ENCODE data around the gene FBXO11. TPM values are rescaled to one million over a fixed set of nuclear protein-coding genes. Genes with fewer than 3 reads are reported as not detected.
A peak's percentile ranks its signal among the peaks of the same experiment; 100 is the strongest.

FBXO11 gene
- total and polyA plus RNA-seq, 8 donors, result 56.2 to 101 (median 89.2) TPM

- no peak for ATAC-seq
These were observed 131.7 kb downstream of the FBXO11 start for GRCh38 chr2:47774567-47774966.

GRCh38 chr2:47772343-47772742 lies 134.0 kb downstream of the FBXO11 start:
- Histone ChIP-seq H3K4me1 (no peaks in the 10 kb centered on the region), H3K27ac (no peak overlapping the region), H3K36me3 (no peaks in the 10 kb centered on the region), H3K4me3 (no peak overlapping the region), H3K27me3 (no peaks in the 10 kb centered on the region), H3K9me3 (no peaks in the 10 kb centered on the region)
- intact Hi-C loops (cut with DNase I), result no loop called here
- DNase-seq (no peak), ATAC-seq (no peak)
- no peak for TF ChIP-seq CTCF (IDR thresholded peaks at IDR 0.05)

More at GRCh38 chr2:47774567-47774966, 131.7 kb downstream of the FBXO11 start:
- Histone ChIP-seq H3K9me3 (no peaks in the 10 kb centered on the region), H3K27ac (no peak overlapping the region), H3K4me3 (no peak overlapping the region), H3K36me3 (no peaks in the 10 kb centered on the region), H3K4me1 (no peaks in the 10 kb centered on the region), H3K27me3 (no peaks in the 10 kb centered on the region)
- DNase-seq, result no peak
- intact Hi-C loops (cut with DNase I), result no loop called here
- TF ChIP-seq CTCF (IDR thresholded peaks at IDR 0.05), result no peak

GRCh38 chr2:47771211-47771610 lies 135.1 kb downstream of the FBXO11 start:
- Histone ChIP-seq H3K27ac (no peak overlapping the region), H3K27me3 (no peaks in the 10 kb centered on the region), H3K9me3 (no peaks in the 10 kb centered on the region), H3K36me3 (no peaks in the 10 kb centered on the region), H3K4me1 (no peaks in the 10 kb centered on the region), H3K4me3 (no peak overlapping the region)
- peak; percentile 46 for ATAC-seq
- DNase-seq, result no peak
- no peak for TF ChIP-seq CTCF (IDR thresholded peaks at IDR 0.05)
- intact Hi-C loops (cut with DNase I), result no loop called here

GRCh38 chr2:47769318-47769717 lies 137.0 kb downstream of the FBXO11 start:
- no peak for TF ChIP-seq CTCF (IDR thresholded peaks at IDR 0.05)
- no peak for ATAC-seq

GRCh38 chr2:47767880-47768609 lies 138.3 kb downstream of the FBXO11 start:
- no peak overlapping the region for H3K27ac ChIP-seq
- H3K36me3 ChIP-seq, result no peaks in the 10 kb centered on the region
- no peaks in the 10 kb centered on the region for H3K27me3 ChIP-seq
- DNase-seq, result peak; percentile 26 to 95 (median 70)
- H3K9me3 ChIP-seq, result no peaks in the 10 kb centered on the region
- ATAC-seq, result peak; percentile 96
- intact Hi-C loops (cut with DNase I), result loop anchor here in 1 of 2 donors (5.0 kb wide), 1 partner anchor 331 kb away; no protein-coding TSS in a partner anchor
- no peak overlapping the region for H3K4me3 ChIP-seq
- no peaks in the 10 kb centered on the region for H3K4me1 ChIP-seq
- TF ChIP-seq CTCF (IDR thresholded peaks at IDR 0.05), result peak; percentile 98 to 99

More at GRCh38 chr2:47769318-47769717, 137.0 kb downstream of the FBXO11 start:
- Histone ChIP-seq H3K9me3 (no peaks in the 10 kb centered on the region), H3K4me3 (no peak overlapping the region), H3K27me3 (no peaks in the 10 kb centered on the region), H3K27ac (no peak overlapping the region), H3K4me1 (no peaks in the 10 kb centered on the region), H3K36me3 (no peaks in the 10 kb centered on the region)
- no peak for DNase-seq
- intact Hi-C loops (cut with DNase I), result loop anchor here in 1 of 2 donors (5.0 kb wide), 1 partner anchor 332 kb away; no protein-coding TSS in a partner anchor

Measured in left lung (tissue), 10 donors.